SH-SY5Y (cell line): ENCODE measurements around the gene RCAN1.

Experiments
- GATA2 ChIP-seq: IDR thresholded peaks from 2 replicates; pipeline ENCODE4 v1.6.1; 2011; ENCODE audit warnings: mild to moderate bottlenecking, low read depth, low read length
- GATA3 ChIP-seq: IDR thresholded peaks from 2 replicates; pipeline ENCODE4 v1.6.1; 2011; ENCODE audit warnings: low read depth, mild to moderate bottlenecking, low read length, moderate library complexity

GRCh38 chr21:34589511-34590282, 25.2 kb downstream of the RCAN1 start:
- TF ChIP-seq GATA3 (no peak), GATA2 (no peak)
